Heart right ventricle (tissue), 16 donors: ENCODE measurements around the gene CAND2. TPM values are rescaled to one million over a fixed set of nuclear protein-coding genes. Genes with fewer than 3 reads are reported as not detected.

Experiments used
- ATAC-seq, 8 donors: fragments of 200-7000 bp; cut with Tn5 transposase; one replicate each; pipeline ENCODE4 v1.9.1; 2020; ENCODE audit warnings: mild to moderate bottlenecking in 8 of 8, moderate library complexity in 8 of 8, moderate number of reproducible peaks in 1 of 8
- DNase-seq, 2 donors: peaks; one replicate each; pipeline ENCODE4 v3.0.0-alpha.2; 2020
- H3K27ac ChIP-seq, 10 donors: fragments of 200-600 bp; sonication (generic) in 2 of 10; one replicate each; pipeline versions ENCODE4 v1.5.0 to v1.8.0; 2020 to 2022; ENCODE audit warnings: mild to moderate bottlenecking in 3 of 10
- H3K27me3 ChIP-seq, 7 donors: fragments of 200-600 bp; one replicate each; pipeline ENCODE4 v1.8.0; 2021 to 2022; ENCODE audit warnings: mild to moderate bottlenecking in 2 of 7
- H3K36me3 ChIP-seq, 9 donors: fragments of 200-600 bp; sonication (generic) in 1 of 9; one replicate each; pipeline versions ENCODE4 v1.5.0 to v1.8.0; 2020 to 2022; ENCODE audit warnings: mild to moderate bottlenecking in 2 of 9
- H3K4me1 ChIP-seq, 9 donors: fragments of 200-600 bp; sonication (generic) in 1 of 9; one replicate each; pipeline versions ENCODE4 v1.5.0 to v1.8.0; 2020 to 2022; ENCODE audit warnings: mild to moderate bottlenecking in 4 of 9
- H3K4me3 ChIP-seq, 10 donors: fragments of 200-600 bp; sonication (generic) in 2 of 10; one replicate each; pipeline versions ENCODE4 v1.5.0 to v1.8.0; 2020 to 2022; ENCODE audit warnings: mild to moderate bottlenecking in 7 of 10, moderate library complexity in 2 of 10
- H3K9me3 ChIP-seq, 11 donors: fragments of 200-600 bp in 10 of 11; sonication (generic) in 2 of 11; one replicate each; pipeline versions ENCODE4 v1.5.0 to v1.8.0; 2013 to 2022; ENCODE audit warnings: mild to moderate bottlenecking in 2 of 11, control low read depth in 1 of 11, moderate library complexity in 1 of 11
- CTCF ChIP-seq, 9 donors: fragments of 200-600 bp; sonication (generic) in 2 of 9; IDR thresholded peaks; one replicate each; pipeline versions ENCODE4 v1.5.0 to v1.8.0; 2021 to 2022; ENCODE audit warnings: antibody characterized with exemption in 9 of 9, mild to moderate bottlenecking in 5 of 9, moderate library complexity in 1 of 9
- WGBS, 2 donors: extraction: QIAGEN DNeasy Blood & Tissue Kit; methylation state at CpG; one replicate each; pipeline ENCODE4 v1.1.7; 2013; ENCODE audit warnings: inconsistent platforms in 1 of 2; 5-methylcytosine and 5-hydroxymethylcytosine counted together
- intact Hi-C, 10 donors: fragments of 100-400 bp; cut with DNase I; formaldehyde crosslinking; loops; one replicate each; pipeline versions ENCODE4 v1.11.1 to v1.14.2; 2022
- polyA plus RNA-seq, 2 donors: library from polyadenylated mRNA; stranded (reverse); fragments of 200-250 nt; gene quantifications; one replicate each; pipeline ENCODE4 v1.2.3, GENCODE V29; 2013
- total RNA-seq, 10 donors: library from RNA; stranded (reverse); fragmentation: NEBNext Ultra II Directional in 3 of 10; extraction: Animal tissue kit (Norgen Biotek cat#: 25700) in 3 of 10; gene quantifications; one replicate each; pipeline versions ENCODE4 v1.2.1 to v1.2.4, GENCODE V29; 2021 to 2023
- donor health status: Arrhythmogenic right ventricular cardiomyopathy.
- donor health status: ischemic (EF 13 %, LVEDD 7.1; RV severe dilation, severe dysfunction).
- donor health status: healthy with polysubstance abuse.
- donor health status: DM: no; HTN: yes; CAD: no.
- donor health status: DM: no; HTN: no; CAD: no.
- donor health status: ischemic (EF 25% LVEDD 6.9; RV normal size, moderate dysfunction).
- donor health status: ischemic (EF 25% LVEDD 5.7; RV mildly dilated, moderate dysfunction).
- donor health status: healthy.
- donor health status: DM: yes; HTN: yes; CAD: no.
- donor health status: Ischemic cardiomyopathy.
- donor health status: ischemic (EF 35%, LVEDD 5.7; RV mildly dilated, moderate dysfunction).
- donor health status: nonischemic (EF 11% LVEDD 7.7; RV severe dilation, severe dysfunction).
- donor health status: DM: yes; HTN: yes; CAD: no.
- donor health status: PGD.
- donor health status: ischemic (EF 29% LVEDD 5.4; RV normal size, mild dysfunction).
- donor health status: nonischemic (EF 23%, LVEDD 6.1; RV moderate dilation, normal function).

CAND2 gene
- total and polyA plus RNA-seq, 12 donors = 9.2 to 99.0 (median 63.1) TPM

- intact Hi-C loops = loop anchor here in 1 of 10 donors (5.0 kb wide), 1 partner anchor 38 kb away; the partner anchor contains the start of gene CAND2
- no peak for ATAC-seq
- no peaks in the 10 kb centered on the region for H3K27me3 ChIP-seq
- WGBS, 2 donors = 82 to 84% methylated on average over 6 of the region's 6 CpGs
- no peak overlapping the region for H3K4me3 ChIP-seq
- peaks cover 0 to 100% (median 87%) of the 10 kb centered on the region in 9 donors for H3K36me3 ChIP-seq
- no peaks in the 10 kb centered on the region for H3K9me3 ChIP-seq
- no peak for DNase-seq
- no peak for TF ChIP-seq CTCF (IDR thresholded peaks at IDR 0.05)
- H3K27ac ChIP-seq = no peak overlapping the region
- H3K4me1 ChIP-seq = peaks cover 2 to 33% (median 29%) of the 10 kb centered on the region in 9 donors
These were observed 38.7 kb downstream of the CAND2 start for GRCh38 chr3:12835052-12835665.

GRCh38 chr3:12837295-12837986, 41.0 kb downstream of the CAND2 start:
- DNase-seq (no peak), ATAC-seq (no peak)
- H3K36me3 ChIP-seq = peaks cover 0 to 77% (median 66%) of the 10 kb centered on the region in 9 donors
- no peak overlapping the region for H3K27ac ChIP-seq
- TF ChIP-seq CTCF (IDR thresholded peaks at IDR 0.05) = no peak
- no peaks in the 10 kb centered on the region for H3K9me3 ChIP-seq
- H3K27me3 ChIP-seq = no peaks in the 10 kb centered on the region
- 71 to 78% methylated on average over 6 of the region's 6 CpGs for WGBS, 2 donors
- intact Hi-C loops = loop anchor here in 1 of 10 donors (5.0 kb wide), 1 partner anchor 40 kb away; the partner anchor contains the start of gene CAND2
- H3K4me3 ChIP-seq = no peak overlapping the region
- peaks cover 2 to 45% (median 38%) of the 10 kb centered on the region in 9 donors for H3K4me1 ChIP-seq

GRCh38 chr3:12838179-12838965, 41.9 kb downstream of the CAND2 start:
- Histone ChIP-seq H3K4me3 (no peak overlapping the region), H3K27me3 (no peaks in the 10 kb centered on the region), H3K36me3 (peaks cover 0 to 68% (median 56%) of the 10 kb centered on the region in 9 donors), H3K9me3 (no peaks in the 10 kb centered on the region), H3K27ac (no peak overlapping the region), H3K4me1 (peaks cover 2 to 45% (median 38%) of the 10 kb centered on the region in 9 donors)
- WGBS, 2 donors = 71 to 73% methylated on average over 13 of the region's 13 CpGs
- DNase-seq (no peak), ATAC-seq (no peak)
- TF ChIP-seq CTCF (IDR thresholded peaks at IDR 0.05) = no peak
- intact Hi-C loops = loop anchor here in 1 of 10 donors (5.0 kb wide), 1 partner anchor 41 kb away; the partner anchor contains the start of gene CAND2
